ENCODE measurements around the gene GGCT. TPM values are rescaled to one million over a fixed set of nuclear protein-coding genes. Genes with fewer than 3 reads are reported as not detected.
"Not testable (repeated sequence)": the region's sequence is repeated elsewhere in the genome, so short reads cannot be mapped to it uniquely, and the experiment has no call there.

GGCT gene
- total RNA-seq, 1 experiment from 2014 or later = 69.3 TPM

- H3K36me3 ChIP-seq (replicated peaks; ENCODE audit: control insufficient read depth, insufficient read depth, low read length); H3K4me3 ChIP-seq (ENCODE audit: insufficient read depth, low read depth, low read length); H3K27me3 ChIP-seq (ENCODE audit: control insufficient read depth, insufficient read depth, low read length); DNase-seq: not testable (repeated sequence)
Observed at GRCh38 chr7:30509171-30509857, 4.7 kb upstream of the GGCT start.

GRCh38 chr7:30507346-30507900 is 2.8 kb upstream of the GGCT start:
- not testable (repeated sequence) for DNase-seq; H3K27me3 ChIP-seq (ENCODE audit: control insufficient read depth, insufficient read depth, low read length); H3K36me3 ChIP-seq (replicated peaks; ENCODE audit: control insufficient read depth, insufficient read depth, low read length); H3K4me3 ChIP-seq (ENCODE audit: insufficient read depth, low read depth, low read length)

- no peaks in the 10 kb centered on the region for H3K27me3 ChIP-seq (ENCODE audit: control insufficient read depth, insufficient read depth, low read length)
- H3K36me3 ChIP-seq (replicated peaks; ENCODE audit: control insufficient read depth, insufficient read depth, low read length) = no peaks in the 10 kb centered on the region; the same call in 1 of the 2 replicates
- DNase-seq = no peak
- H3K4me3 ChIP-seq (ENCODE audit: insufficient read depth, low read depth, low read length) = peak overlapping the region; percentile 52
Observed at GRCh38 chr7:30505174-30505697, 607 bp upstream of the GGCT start.

- no peak for DNase-seq
- H3K27me3 ChIP-seq (ENCODE audit: control insufficient read depth, insufficient read depth, low read length) = no peaks in the 10 kb centered on the region
- H3K4me3 ChIP-seq (ENCODE audit: insufficient read depth, low read depth, low read length) = peak overlapping the region; percentile 98
- H3K36me3 ChIP-seq (replicated peaks; ENCODE audit: control insufficient read depth, insufficient read depth, low read length) = peaks cover 2% of the 10 kb centered on the region; the same call in 1 of the 2 replicates
Observed at GRCh38 chr7:30503274-30504212, 1.1 kb downstream of the GGCT start.

- Histone ChIP-seq H3K36me3 (replicated peaks; ENCODE audit: control insufficient read depth, insufficient read depth, low read length) (peaks cover 3% of the 10 kb centered on the region), H3K4me3 (ENCODE audit: insufficient read depth, low read depth, low read length) (no peak overlapping the region), H3K27me3 (ENCODE audit: control insufficient read depth, insufficient read depth, low read length) (no peaks in the 10 kb centered on the region)
- no peak for DNase-seq
Observed at GRCh38 chr7:30502470-30503251, 2.0 kb downstream of the GGCT start.

- Histone ChIP-seq H3K36me3 (replicated peaks; ENCODE audit: control insufficient read depth, insufficient read depth, low read length) (peaks cover 9% of the 10 kb centered on the region), H3K27me3 (ENCODE audit: control insufficient read depth, insufficient read depth, low read length) (no peaks in the 10 kb centered on the region), H3K4me3 (ENCODE audit: insufficient read depth, low read depth, low read length) (no peak overlapping the region)
- no peak for DNase-seq
Observed at GRCh38 chr7:30501264-30501663, 3.4 kb downstream of the GGCT start.

GRCh38 chr7:30493228-30493627 is 11.4 kb downstream of the GGCT start:
- no peak for DNase-seq
- no peaks in the 10 kb centered on the region for H3K27me3 ChIP-seq (ENCODE audit: control insufficient read depth, insufficient read depth, low read length)
- no peak overlapping the region for H3K4me3 ChIP-seq (ENCODE audit: insufficient read depth, low read depth, low read length)
- peaks cover 7% of the 10 kb centered on the region for H3K36me3 ChIP-seq (replicated peaks; ENCODE audit: control insufficient read depth, insufficient read depth, low read length)

GRCh38 chr7:30491417-30491816 is 13.2 kb downstream of the GGCT start:
- no peak overlapping the region for H3K4me3 ChIP-seq (ENCODE audit: insufficient read depth, low read depth, low read length)
- DNase-seq = no peak
- no peaks in the 10 kb centered on the region for H3K27me3 ChIP-seq (ENCODE audit: control insufficient read depth, insufficient read depth, low read length)
- H3K36me3 ChIP-seq (replicated peaks; ENCODE audit: control insufficient read depth, insufficient read depth, low read length) = no peaks in the 10 kb centered on the region; the same call in 1 of the 2 replicates

GRCh38 chr7:30487371-30487770 is 17.3 kb downstream of the GGCT start:
- Histone ChIP-seq H3K4me3 (ENCODE audit: insufficient read depth, low read depth, low read length) (no peak overlapping the region), H3K36me3 (replicated peaks; ENCODE audit: control insufficient read depth, insufficient read depth, low read length) (no peaks in the 10 kb centered on the region), H3K27me3 (ENCODE audit: control insufficient read depth, insufficient read depth, low read length) (no peaks in the 10 kb centered on the region)
- no peak for DNase-seq

- H3K27me3 ChIP-seq (ENCODE audit: control insufficient read depth, insufficient read depth, low read length) = no peaks in the 10 kb centered on the region
- no peak overlapping the region for H3K4me3 ChIP-seq (ENCODE audit: insufficient read depth, low read depth, low read length)
- no peak for DNase-seq
- no peaks in the 10 kb centered on the region for H3K36me3 ChIP-seq (replicated peaks; ENCODE audit: control insufficient read depth, insufficient read depth, low read length)
Observed at GRCh38 chr7:30485667-30486066, 19.0 kb downstream of the GGCT start.

- not testable (repeated sequence) for H3K4me3 ChIP-seq (ENCODE audit: insufficient read depth, low read depth, low read length); H3K36me3 ChIP-seq (replicated peaks; ENCODE audit: control insufficient read depth, insufficient read depth, low read length); DNase-seq; H3K27me3 ChIP-seq (ENCODE audit: control insufficient read depth, insufficient read depth, low read length)
Observed at GRCh38 chr7:30481416-30481815, 23.2 kb downstream of the GGCT start.

- Histone ChIP-seq H3K27me3 (ENCODE audit: control insufficient read depth, insufficient read depth, low read length) (no peaks in the 10 kb centered on the region), H3K36me3 (replicated peaks; ENCODE audit: control insufficient read depth, insufficient read depth, low read length) (no peaks in the 10 kb centered on the region), H3K4me3 (ENCODE audit: insufficient read depth, low read depth, low read length) (peak overlapping the region; percentile 70; the same call in 1 of the 2 replicates)
- DNase-seq = no peak
Observed at GRCh38 chr7:30479202-30480120, 25.2 kb downstream of the GGCT start.
